GM12864 (cell line): ENCODE data around the gene KCNH4.
A peak's percentile ranks its signal among the peaks of the same experiment; 100 is the strongest.

Experiments
- DNase-seq: peaks from one replicate; pipeline ENCODE4 v3.0.0-alpha.2; 2011; ENCODE audit warnings: low read depth
- H3K4me3 ChIP-seq: 2 replicates; pipeline ENCODE4 v1.5.1; 2011; ENCODE audit warnings: mild to moderate bottlenecking, low read depth, low read length, control low read depth
- CTCF ChIP-seq: IDR thresholded peaks from 2 replicates; pipeline ENCODE4 v1.5.1; 2011; ENCODE audit warnings: low read depth, mild to moderate bottlenecking, moderate library complexity, low read length, control low read depth, inconsistent platforms; ENCODE audit errors: missing control alignments

KCNH4 gene

GRCh38 chr17:42113293-42114069 is 67.5 kb downstream of the KCNH4 start:
- DNase-seq, result no peak
- TF ChIP-seq CTCF, result no peak
- no peak overlapping the region for H3K4me3 ChIP-seq

GRCh38 chr17:42112552-42113176 is 68.3 kb downstream of the KCNH4 start, which contains the start of gene DHX58:
DHX58 (minus strand) TSS chr17:42112714; CDS start chr17:42111892, 822 bp downstream.
- no peak for TF ChIP-seq CTCF
- DNase-seq, result peak; percentile 95
- H3K4me3 ChIP-seq, result peak within 1 kb of the TSS; percentile 53

- no peak for TF ChIP-seq CTCF
- no peak for DNase-seq
- H3K4me3 ChIP-seq, result peak overlapping the region; percentile 53
Measured at GRCh38 chr17:42111871-42112551, 68.9 kb downstream of the KCNH4 start.

GRCh38 chr17:42111265-42111636 is 69.7 kb downstream of the KCNH4 start:
- H3K4me3 ChIP-seq, result peak overlapping the region; percentile 53; the same call in 1 of the 2 replicates
- no peak for TF ChIP-seq CTCF
- DNase-seq, result no peak

- no peak for TF ChIP-seq CTCF
- DNase-seq, result no peak
- no peak overlapping the region for H3K4me3 ChIP-seq
Measured at GRCh38 chr17:42110301-42111264, 70.4 kb downstream of the KCNH4 start.

- TF ChIP-seq CTCF, result no peak
- DNase-seq, result no peak
- H3K4me3 ChIP-seq, result no peak overlapping the region
Measured at GRCh38 chr17:42109086-42109485, 71.9 kb downstream of the KCNH4 start.
